ENCODE results near the gene CKMT1B.
"Not testable (repeated sequence)": the region's sequence is repeated elsewhere in the genome, so short reads cannot be mapped to it uniquely, and the experiment has no call there.

The CKMT1B gene

DNA sequence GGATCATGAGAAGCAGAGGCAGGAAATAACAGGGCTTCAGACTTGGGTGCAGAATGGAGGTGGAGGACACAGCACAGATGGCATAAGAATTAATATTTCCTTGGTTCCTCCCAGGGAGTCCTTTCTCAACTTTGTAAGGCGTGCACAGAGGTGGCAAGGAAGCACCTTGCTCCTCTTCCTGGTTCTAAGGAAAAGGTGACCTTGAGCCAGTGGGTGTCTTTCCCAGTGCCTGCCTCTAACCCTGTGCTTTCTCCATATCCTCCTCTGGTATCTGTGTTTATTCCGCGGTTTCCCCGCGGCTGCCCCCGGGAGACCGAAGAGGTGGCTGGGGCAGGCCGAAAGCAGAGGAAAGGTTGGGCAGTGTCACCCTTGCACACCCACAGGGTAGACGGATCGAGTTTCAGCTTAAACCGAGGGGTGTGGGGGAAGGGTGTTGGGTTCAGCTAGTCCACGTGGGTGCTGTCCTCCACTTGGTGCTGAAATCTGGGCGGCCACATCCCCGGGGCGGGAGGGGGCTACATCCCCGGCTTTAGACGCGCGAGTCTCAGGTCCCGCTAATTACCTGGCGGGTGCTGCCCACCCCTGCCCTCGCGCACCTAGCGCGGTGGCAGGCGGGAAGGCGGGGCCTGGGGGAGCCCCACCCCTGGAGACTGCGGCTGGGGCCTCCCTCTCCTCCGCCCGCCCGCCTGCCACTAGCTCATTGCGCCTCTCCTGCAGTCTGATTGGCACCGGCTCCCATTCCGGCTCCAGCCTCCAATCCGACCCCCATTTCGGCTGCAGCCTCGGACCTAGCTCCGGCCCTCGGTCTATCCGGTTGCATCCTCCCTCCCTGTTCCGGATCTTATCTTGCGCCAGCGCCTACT, at the start of gene CKMT1B:
Gene CKMT1B (plus strand): TSS at position 700 of the 863 bp plus-strand sequence. CDS start 192 bp downstream, outside the sequence.
- DNase-seq (ENCODE audit: low read depth in 2 of 2, low spot score in 1 of 2) = not testable (repeated sequence)

DNA sequence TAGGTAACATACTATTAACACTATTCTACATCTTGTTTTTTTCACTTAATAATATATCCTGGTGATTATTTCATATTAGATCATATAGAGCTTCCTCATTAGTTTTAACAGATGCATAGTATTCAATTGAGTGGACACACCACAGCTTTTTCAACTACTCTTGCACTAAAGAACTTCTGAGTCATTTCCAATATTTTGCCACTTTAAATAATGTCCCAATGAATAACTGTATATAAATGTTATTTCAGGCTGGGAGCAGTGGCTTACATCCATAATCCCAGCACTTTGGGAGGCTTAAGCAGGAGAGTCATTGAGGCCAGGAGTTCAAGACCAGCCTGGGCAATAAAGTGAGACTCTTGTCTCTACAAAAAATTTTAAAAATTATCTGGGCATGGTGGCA, 49.6 kb upstream of the CKMT1B start:
- DNase-seq (ENCODE audit: low read depth in 2 of 2, low spot score in 1 of 2) = no peak

DNA sequence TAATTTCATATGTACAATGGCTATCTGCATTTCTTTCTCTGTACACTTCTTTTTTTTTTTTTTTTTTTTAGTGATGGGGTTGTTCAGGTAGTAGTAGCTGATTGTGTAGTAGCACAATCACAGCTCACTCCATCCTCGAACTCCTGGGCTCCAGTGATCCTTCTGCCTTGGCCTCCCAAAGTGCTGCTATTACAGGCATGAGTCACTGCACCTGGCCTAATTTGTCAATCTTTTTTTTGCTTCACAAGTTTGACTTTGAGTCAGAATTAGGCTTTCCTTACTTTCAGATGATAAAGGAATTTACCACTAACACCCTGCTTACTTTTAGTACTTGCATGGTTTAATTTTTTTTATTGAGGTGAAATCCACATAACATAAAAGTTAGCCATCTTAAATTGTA, 48.4 kb upstream of the CKMT1B start:
- DNase-seq (ENCODE audit: low read depth in 2 of 2, low spot score in 1 of 2) = no peak

DNA sequence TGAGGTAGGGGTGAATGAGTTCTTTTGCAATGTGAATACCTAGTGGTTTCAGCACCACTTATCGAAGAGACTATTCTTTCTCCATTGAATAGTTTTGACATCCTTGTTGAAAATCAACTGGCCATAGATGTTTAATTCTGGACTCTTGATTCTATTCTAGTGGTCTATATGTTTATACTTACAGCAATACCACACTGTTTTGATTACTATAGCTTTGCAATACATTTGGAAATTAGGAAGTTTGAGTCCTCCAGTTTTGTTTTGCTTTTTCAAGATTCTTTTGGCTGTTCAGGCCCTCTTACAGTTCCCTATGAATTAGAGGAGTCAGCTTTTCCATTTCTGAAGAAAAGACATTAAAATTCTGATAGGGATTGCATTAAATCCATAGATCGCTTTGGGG, 46.3 kb upstream of the CKMT1B start:
- no peak for DNase-seq (ENCODE audit: low read depth in 2 of 2, low spot score in 1 of 2)

DNA sequence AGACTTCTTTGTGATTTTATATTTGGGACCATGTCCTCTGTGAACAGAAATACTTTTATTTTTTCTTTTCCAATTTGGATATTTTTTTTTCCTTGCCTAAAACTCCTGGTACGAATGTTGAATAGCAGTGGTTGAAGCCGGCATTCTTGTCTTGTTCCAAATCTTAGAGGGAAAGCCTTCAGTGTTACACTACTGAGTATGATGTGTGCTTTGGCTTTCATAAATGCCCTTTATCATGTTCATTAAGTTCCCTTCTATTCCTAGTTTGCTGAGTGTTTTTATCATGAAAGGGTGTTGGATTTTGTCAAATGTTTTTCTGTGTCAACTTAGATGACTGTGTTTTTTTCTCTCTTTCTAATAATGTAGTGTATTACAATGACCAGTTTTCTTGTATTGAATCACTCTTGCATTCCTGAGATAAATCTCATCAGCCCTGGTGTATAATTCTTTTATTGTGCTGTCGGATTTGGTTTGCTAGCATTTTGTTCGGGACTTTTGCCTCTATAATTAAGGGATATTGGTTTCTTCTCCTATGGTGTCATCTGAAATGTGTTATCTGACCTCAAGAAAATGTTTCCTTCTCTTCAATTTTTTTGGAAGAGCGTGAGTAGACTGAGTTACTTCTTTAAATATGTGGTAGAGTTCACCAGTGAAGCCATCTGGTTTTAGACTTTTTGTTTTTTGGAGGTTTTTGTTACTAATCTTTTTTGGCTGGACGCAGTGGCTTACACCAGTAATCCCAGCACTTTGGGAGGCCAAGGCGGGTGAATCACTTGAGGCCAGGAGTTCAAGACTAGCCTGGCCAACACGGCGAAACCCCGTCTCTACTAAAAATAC, 43.1 kb upstream of the CKMT1B start:
- DNase-seq (ENCODE audit: low read depth in 2 of 2, low spot score in 1 of 2) = no peak

DNA sequence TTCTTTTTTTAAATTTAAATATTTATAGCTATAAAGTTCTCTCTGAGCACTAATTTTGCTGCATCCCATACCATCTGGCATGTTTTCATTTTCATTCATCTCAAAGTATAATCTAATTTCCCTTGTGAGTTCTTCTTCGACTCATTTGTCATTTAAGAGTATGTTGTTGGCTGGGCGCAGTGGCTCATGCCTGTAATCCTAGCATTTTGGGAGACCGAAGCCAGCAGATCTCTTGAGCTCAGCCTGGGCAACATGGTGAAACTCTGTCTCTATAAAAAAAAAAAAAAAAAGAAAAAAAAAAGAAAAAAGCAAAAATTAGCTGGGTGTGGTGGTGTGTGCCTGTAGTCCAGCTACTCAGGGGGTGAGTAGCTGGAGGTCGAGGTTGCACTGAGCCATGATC, 41.6 kb upstream of the CKMT1B start:
- no peak for DNase-seq (ENCODE audit: low read depth in 2 of 2, low spot score in 1 of 2)

DNA sequence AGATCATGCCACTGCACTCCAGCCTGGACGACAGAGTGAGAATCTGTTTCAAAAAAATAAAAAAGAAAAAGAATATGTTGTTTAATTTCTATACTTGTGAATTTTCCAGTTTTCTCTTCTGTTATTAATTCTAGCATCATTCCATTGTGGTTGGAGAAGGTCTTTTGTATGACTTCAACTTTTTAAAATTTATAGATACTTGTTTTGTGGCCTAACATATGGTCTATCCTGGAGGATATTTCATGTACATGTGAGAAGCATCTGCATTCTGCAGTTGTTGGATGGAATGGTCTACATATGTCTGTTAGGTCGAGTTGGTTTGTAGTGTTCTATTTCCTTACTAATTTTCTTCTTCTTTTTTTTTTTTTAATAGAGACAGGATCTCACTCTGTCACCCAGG, 40.8 kb upstream of the CKMT1B start:
- no peak for DNase-seq (ENCODE audit: low read depth in 2 of 2, low spot score in 1 of 2)

DNA sequence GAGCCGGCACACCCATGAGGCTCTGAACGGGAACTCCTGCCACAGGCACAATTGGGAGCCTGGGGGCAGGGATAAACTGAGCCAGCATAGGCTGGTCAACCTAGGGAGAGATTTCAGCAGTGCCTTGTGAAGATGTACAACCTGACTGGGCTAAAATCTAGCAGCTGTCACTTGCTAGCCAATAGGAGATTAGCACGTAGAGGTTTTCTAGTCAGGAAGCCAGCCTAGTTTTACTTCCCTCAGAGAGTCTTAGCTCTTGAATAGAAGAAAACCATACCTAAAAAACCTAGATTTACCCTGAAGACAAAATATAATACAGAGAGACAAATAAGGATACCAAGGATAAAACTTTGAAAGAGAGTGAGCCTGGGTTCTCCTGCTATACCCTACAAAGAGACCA, 31.1 kb upstream of the CKMT1B start:
- DNase-seq (ENCODE audit: low read depth in 2 of 2, low spot score in 1 of 2) = not testable (repeated sequence)

DNA sequence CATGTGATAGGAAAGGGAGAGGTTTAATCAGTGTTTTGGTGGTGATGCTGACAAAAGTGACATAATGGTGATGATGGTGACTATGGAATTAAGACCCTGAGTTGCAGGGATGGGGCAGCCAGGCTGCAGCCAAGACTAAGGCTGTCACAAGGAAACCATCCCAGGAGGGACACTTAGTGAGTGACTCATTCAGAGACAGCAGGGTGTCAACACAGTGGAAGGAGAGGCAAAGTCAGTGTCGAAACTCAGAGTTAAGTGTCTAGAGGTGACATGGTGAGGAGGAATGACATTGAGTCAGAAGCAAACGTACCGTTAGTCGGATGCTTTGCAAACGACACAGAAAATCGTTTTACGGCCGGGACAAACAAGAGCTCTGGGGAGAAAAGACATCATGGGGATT, 30.0 kb upstream of the CKMT1B start:
- not testable (repeated sequence) for DNase-seq (ENCODE audit: low read depth in 2 of 2, low spot score in 1 of 2)

DNA sequence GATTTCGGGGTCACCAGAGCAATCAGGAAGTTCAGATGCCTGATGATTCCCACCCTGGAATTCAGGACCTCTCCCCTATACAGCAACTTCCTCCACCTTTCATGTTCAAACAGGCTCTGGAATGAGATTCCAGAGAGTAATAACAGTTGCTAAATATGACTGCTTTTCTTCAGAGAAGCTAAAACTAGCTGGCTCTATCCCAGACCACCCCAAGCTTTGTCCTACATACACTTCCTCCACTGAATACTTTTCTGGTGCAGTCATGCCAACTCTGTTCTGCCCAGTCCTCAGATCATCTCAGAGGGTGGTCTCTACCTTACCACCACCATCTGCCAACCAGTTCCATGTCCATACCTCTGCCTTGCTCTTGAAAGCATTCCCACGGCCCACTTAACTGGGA, 27.2 kb upstream of the CKMT1B start:
- DNase-seq (ENCODE audit: low read depth in 2 of 2, low spot score in 1 of 2) = not testable (repeated sequence)

DNA sequence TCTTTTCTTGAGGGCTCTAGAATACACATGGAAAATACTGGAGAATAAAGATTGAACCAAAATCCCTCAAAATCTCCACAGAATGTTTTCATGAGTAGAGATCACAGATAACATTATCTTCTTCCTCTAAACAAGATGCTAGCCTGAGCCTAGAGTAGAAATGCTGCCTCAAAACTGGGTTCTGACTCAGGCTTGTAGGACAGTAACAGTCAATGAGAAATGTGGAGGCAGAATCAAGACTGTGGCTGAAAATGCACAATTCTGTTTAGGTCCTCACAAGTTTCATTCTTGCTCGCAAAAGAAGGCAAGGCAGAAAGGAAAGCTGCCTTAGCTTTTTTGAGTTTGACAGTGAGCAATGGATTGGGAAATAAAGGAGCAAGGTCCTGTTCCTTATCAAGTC, 19.2 kb upstream of the CKMT1B start:
- not testable (repeated sequence) for DNase-seq (ENCODE audit: low read depth in 2 of 2, low spot score in 1 of 2)

DNA sequence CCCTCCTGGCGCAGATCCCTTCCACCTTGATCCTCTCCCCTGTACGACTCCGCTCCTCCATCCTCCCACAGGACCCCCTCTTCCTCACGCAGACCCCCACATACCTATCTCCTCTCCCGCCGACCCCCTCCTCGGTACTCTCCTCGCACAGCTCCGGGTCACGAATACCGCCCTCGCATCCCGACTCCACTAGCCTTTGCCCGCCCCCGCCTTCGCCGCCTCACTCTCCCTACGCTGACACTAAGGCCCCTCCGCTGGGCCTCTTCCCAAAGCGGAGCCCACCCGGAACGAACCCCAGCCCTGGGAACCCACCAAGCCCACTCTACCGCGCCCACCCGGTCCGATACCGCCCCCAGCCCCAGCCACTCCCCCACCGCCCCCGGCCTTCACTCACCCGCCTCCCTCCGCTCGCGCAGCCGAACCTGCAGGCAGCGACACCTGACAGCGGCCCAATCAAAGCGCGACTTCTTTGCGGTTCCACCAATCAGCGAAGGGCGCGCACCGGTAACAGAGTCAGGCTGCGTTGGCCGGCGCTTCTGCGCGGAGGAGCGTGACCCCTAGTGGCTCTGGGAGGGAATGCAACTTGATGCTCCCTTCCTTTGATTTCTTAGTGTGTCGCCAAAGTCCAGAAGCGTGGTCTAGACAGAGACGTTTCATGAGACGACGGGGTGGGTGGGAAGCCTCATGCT, 3.9 kb upstream of the CKMT1B start, which contains the start of gene PPIP5K1:
Gene PPIP5K1 (minus strand): TSS at position 431 of the 689 bp plus-strand sequence. CDS start 5,704 bp downstream, outside the sequence.
- DNase-seq (ENCODE audit: low read depth in 2 of 2, low spot score in 1 of 2) = not testable (repeated sequence)

DNA sequence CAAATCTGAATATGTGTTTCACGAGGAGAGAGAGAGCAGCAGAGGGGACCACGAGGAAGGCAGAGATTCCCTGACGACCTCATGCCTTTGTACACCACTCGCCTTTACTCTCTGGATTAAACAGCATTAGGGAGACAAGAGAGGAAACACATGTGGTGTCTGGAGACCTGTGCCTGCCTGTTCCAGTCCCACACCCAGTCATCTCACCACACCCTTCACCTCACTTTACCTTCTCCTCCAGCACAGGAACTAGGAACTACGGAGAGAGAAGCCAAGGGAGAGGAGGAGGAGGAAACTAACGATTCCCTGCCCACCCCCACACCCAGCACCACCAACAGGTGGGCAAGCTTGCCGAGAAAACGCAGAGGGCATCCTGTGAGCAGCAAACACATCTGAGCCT, 986 bp upstream of the CKMT1B start:
- not testable (repeated sequence) for DNase-seq (ENCODE audit: low read depth in 2 of 2, low spot score in 1 of 2)

DNA sequence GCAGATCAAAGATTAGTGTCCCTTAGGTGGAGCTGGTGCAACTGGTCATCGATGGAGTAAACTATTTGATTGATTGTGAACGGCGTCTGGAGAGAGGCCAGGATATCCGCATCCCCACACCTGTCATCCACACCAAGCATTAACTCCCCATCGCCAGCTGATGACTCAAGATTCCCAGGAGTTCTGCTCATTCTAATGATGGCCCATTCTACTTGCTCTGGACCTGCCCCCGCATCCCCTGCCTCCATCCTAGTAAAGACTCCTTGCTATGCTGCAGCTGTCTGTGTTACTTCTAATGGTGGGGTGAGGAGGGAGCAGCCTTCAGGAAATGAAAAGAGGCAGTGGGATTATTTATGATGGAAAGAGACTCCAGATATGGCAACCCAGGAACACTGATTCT, 5.3 kb downstream of the CKMT1B start:
- not testable (repeated sequence) for DNase-seq (ENCODE audit: low read depth in 2 of 2, low spot score in 1 of 2)

DNA sequence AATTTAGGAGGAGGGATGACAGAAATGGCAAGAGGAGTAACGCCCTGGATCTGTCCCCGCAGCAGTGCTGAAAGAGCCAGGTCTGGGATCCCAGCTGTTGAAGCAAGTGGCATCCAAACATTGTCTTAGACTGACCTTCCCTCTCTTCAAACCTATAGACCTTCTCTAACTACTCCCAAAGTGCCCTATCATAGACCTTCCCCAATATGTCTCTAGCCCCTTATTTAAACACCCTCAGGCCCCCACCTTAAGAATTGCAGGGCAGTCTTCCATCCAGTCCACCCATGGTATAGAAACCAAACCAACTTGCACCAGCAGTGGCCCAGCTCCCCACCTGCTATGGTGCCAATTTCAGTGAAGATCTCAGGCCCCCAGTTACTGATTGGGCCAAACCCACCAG, 6.4 kb downstream of the CKMT1B start:
- not testable (repeated sequence) for DNase-seq (ENCODE audit: low read depth in 2 of 2, low spot score in 1 of 2)

DNA sequence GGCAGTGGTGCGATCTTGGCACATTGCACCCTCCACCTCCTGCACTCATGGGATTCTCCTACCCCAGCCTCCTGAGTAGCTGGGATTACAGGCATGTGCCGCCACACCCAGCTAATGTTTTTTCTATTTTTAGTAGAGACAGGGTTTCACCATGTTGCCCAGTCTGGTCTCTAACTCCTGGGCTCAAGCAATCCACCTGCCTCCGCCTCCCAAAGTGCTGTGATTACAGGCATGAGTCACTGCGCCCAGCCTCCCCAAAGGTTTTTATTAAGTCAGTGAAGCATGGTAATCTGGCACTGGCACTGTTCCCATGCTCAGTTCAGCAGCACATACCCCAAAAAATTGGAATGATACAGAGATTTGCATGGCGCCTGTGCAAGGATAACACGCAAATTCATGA, 8.4 kb downstream of the CKMT1B start:
- DNase-seq (ENCODE audit: low read depth in 2 of 2, low spot score in 1 of 2) = not testable (repeated sequence)

DNA sequence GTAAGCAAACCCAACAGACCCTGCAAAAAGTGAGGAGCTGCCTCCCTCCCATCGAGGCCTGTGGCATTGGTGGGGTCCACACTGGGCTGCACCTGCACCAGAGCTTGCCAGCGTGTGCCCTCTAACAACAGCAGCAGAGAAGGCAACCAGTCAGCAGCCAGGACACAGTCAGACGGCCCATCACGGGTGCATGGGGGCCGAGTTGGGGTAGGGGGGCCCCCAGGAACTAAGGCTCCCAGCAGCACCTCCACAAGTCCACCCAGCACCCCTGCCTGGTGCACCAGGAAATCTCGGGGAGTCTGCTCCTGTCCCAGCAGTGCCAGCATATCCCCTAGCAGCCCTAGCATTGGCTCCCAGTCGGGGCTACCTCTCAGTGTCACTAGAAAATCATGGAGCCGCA, 23.9 kb downstream of the CKMT1B start:
- not testable (repeated sequence) for DNase-seq (ENCODE audit: low read depth in 2 of 2, low spot score in 1 of 2)

DNA sequence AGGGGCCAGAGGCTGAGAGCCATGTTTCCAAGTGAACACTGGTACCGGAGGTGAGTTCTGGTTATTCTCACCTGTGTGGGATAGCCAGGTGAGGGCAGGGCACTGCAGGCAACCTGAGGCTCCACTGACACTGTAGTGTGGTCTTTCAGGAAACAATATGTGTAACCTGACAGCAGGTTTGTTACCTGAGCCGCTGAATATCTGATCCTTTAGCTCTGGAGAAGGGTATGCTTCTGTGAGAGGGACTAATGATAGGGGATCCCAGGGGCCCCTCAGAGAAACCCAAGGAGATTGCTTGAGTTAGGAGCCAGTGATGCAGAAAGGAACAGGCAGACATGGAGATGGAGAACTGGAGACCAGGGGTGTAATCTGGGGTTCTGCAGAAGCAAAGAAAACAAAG, 24.9 kb downstream of the CKMT1B start, which contains the start of gene STRC:
Gene STRC (minus strand): TSS at position 101 of the 400 bp plus-strand sequence. CDS start 78 bp downstream, at position 23.
- not testable (repeated sequence) for DNase-seq (ENCODE audit: low read depth in 2 of 2, low spot score in 1 of 2)

DNA sequence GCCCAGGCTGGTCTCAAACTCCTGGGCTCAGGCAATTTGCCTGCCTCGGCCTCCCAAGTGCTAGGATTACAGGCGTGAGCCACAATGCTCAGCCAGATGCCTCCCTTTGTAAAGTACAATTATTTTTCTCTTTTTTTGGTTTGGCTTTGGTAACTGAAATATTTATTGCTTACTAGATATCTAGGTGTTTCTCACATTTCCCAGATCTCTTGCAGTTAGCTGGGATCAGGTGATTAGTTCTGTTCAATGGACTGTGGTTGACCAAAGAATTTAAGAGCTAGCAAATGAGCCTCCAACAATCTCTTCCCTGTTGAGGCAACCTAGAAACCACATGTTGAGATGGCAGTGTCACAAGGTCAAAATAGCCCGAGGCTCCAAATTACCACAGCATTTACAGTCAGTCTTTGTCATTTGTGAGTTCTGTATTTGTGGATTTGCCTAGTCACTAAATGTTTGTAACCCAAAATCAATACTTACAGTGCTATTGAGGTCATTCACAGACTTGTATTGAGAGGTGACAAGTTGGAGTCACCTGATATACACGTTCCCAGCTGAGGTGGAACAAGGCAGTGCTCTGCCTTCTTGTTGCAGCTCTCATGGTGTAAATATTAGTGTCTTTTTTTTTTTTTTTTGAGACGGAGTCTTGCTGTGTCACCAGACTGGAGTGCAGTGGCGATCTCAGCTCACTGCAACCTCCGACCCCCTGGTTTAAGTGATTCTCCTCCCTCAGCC, 28.4 kb downstream of the CKMT1B start:
- not testable (repeated sequence) for DNase-seq (ENCODE audit: low read depth in 2 of 2, low spot score in 1 of 2)

DNA sequence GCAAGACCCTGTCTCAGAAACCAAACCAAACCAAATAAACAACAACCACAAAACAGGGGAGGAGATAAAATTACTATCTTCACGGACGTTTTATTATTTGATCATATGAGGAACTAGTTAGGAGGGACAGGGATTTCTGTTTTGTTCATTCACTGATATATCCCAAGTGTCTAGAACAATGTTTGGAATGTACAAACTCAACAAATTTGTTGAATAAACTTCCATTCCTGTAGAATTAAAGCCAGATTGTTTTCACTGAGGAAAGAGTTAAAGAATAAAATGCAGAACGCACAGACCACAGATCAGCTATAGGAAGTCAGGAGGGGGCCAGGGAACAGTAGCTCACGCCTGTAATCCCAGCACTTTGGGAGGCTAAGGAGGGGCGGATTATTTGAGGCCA, 31.3 kb downstream of the CKMT1B start:
- no peak for DNase-seq (ENCODE audit: low read depth in 2 of 2, low spot score in 1 of 2)
